K562 (cell line): ENCODE data around the gene SCG3. TPM values are rescaled to one million over a fixed set of nuclear protein-coding genes. Genes with fewer than 3 reads are reported as not detected.

Experiments
- BACH1 ChIP-seq: fragments of 200-800 bp; sonication (Bioruptor generic); IDR thresholded peaks from 2 replicates; pipeline ENCODE4 v1.6.1; 2016; ENCODE audit warnings: missing genetic modification characterization, missing compliant biosample characterization
- CBX5 ChIP-seq: IDR thresholded peaks from 2 replicates; pipeline ENCODE4 v1.6.1; 2014; ENCODE audit warnings: low read depth, borderline replicate concordance
- CEBPG ChIP-seq, 3 experiments: fragments of 200-800 bp in 1 of 3; sonication (Bioruptor generic) in 1 of 3; sonication (generic) in 1 of 3; formaldehyde crosslinking in 1 of 3; IDR thresholded peaks in 2 of 3; conservative IDR thresholded peaks in 1 of 3; 2 replicates each; pipeline versions ENCODE4 v1.6.1 to v1.8.0; 2016 to 2022; ENCODE audit warnings: missing compliant biosample characterization in 2 of 3, missing genetic modification characterization in 2 of 3, mild to moderate bottlenecking in 1 of 3, missing genetic modification reagents in 1 of 3
- CTBP1 ChIP-seq: fragments of 450-650 bp; IDR thresholded peaks from 2 replicates; pipeline ENCODE4 v1.6.1; 2016; ENCODE audit warnings: borderline replicate concordance
- MAFF ChIP-seq: IDR thresholded peaks from 2 replicates; pipeline ENCODE4 v1.6.1; 2012; ENCODE audit warnings: low read length, improper control_type of control experiment
- PRDM10 ChIP-seq: fragments of 450-650 bp; IDR thresholded peaks from 2 replicates; pipeline ENCODE4 v1.6.1; 2018; ENCODE audit not compliant: partially characterized antibody
- RAD21 ChIP-seq, 2 experiments: fragments of 250-450 bp in 1 of 2; fragments of 450-650 bp in 1 of 2; sonication (Bioruptor Pico) in 1 of 2; formaldehyde crosslinking in 1 of 2; IDR thresholded peaks in 1 of 2; conservative IDR thresholded peaks in 1 of 2; 2 replicates each; pipeline versions ENCODE4 v1.4.0 to v1.8.0; 2020 to 2022; ENCODE audit warnings: mild to moderate bottlenecking in 2 of 2, moderate library complexity in 1 of 2
- ZNF12 ChIP-seq: sonication (generic); formaldehyde crosslinking; IDR thresholded peaks from 2 replicates; pipeline ENCODE4 v1.4.0; 2020; ENCODE audit warnings: mild to moderate bottlenecking, missing genetic modification reagents
- ZNF717 ChIP-seq: fragments of 250-450 bp; sonication (Bioruptor Pico); IDR thresholded peaks from 2 replicates; pipeline ENCODE4 v1.5.0; 2021
- polyA plus RNA-seq, 8 experiments: library from polyadenylated mRNA; depleted of rRNA in 4 of 8; stranded (reverse) in 5 of 8; unstranded in 3 of 8; fragments of >200 nt; fragmentation: Nextera tagmentation in 2 of 8; fragmentation: Illumina TruSeq in 1 of 8; extraction: Ambion mirVana in 2 of 8; extraction: Trizol in 1 of 8; gene quantifications; 2 replicates each; pipeline versions ENCODE4 v1.2.1 to v1.2.3, GENCODE V29; 2011 to 2014; ENCODE audit warnings: inconsistent platforms in 1 of 8, missing spikeins in 1 of 8
- total RNA-seq, 7 experiments: library from RNA; depleted of rRNA in 6 of 7; stranded (reverse); fragments of >200 nt in 6 of 7; fragmentation: Illumina TruSeq in 2 of 7; extraction: Trizol in 2 of 7; gene quantifications; 2 replicates each; pipeline versions ENCODE4 v1.2.1 to v1.2.3, GENCODE V29; 2011 to 2021; ENCODE audit warnings: low replicate concordance in 1 of 7

The SCG3 gene
- total and polyA plus RNA-seq, 9 of the 15 experiments (the other 6 are each of a cell fraction or from before 2014, with no cell fraction given): 13.0 to 43.8 (median 21.0) TPM

DNA sequence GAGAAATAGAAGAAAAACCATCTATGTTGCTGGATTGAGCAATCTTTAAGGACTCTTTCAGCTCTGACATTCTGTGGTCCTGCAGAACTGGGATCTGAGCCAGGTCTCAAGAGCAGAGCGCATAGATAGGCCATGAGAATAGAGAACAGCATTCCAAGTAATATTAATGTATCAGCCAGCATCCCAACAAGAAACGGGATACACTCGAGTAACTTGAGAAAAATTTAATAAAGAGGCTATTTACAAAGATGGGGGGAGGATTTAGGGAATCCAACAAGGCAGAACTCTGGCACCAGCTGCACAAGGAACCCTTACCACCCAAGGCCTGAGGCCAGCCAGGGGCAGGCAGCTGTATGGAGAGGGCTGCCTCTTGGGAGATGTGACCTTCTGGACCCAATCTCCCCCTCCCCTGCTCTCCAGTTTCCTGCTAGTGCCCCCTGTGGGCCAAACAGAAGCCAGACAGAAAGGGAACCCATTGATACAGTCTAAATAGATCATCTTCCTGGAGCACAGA lies 78.3 kb downstream of the SCG3 start (continued):
- TF ChIP-seq CEBPG (CRISPR knock-in tag; IDR thresholded peaks at IDR 0.05) (peak; percentile 45; the same call in 1 of the 2 replicates), CEBPG (tag; conservative IDR thresholded peaks at IDR 0.05 in 1 of 2, IDR thresholded peaks at IDR 0.05 in 1 of 2) (peak; percentile 32 to 86; a peak in 3 of 4 replicates), BACH1 (no peak), ZNF717 (CRISPR knock-in tag) (no peak), RAD21 (CRISPR knock-in tag; conservative IDR thresholded peaks at IDR 0.05 in 1 of 2, IDR thresholded peaks at IDR 0.05 in 1 of 2) (peak in 1 of 2 experiments; percentile 56; a peak in 2 of 4 replicates), CTBP1 (no peak), ZNF12 (CRISPR knock-in tag) (no peak), MAFF (no peak), PRDM10 (no peak), CBX5 (no peak)
